Measurements from ENCODE around the gene CACNB1. TPM values are rescaled to one million over a fixed set of nuclear protein-coding genes. Genes with fewer than 3 reads are reported as not detected.

Gene CACNB1
- total and polyA plus RNA-seq, 10 of the 15 experiments (the other 5 are each of a cell fraction or from before 2014, with no cell fraction given), result 0.06 to 15.6 (median 6.3) TPM

DNA sequence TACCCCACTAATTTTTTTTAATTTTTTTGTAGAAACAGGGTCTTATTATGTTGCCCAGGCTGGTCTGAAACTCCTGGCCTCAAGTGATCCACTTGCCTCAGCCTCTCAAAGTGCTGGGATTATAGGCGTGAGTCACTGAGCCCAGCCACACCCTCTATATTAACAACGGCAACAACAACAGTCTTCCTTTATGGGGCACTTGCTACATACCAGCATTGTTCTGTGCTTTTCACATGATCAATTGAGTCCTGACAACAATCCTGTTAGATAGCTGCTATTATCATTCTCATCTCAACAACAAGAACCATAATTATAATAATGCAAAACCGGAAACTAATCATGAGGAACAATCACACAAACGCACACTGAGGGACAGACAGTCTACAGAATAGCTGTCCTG lies 18.9 kb downstream of the CACNB1 start (continued):
- TF ChIP-seq, protein P1, sequence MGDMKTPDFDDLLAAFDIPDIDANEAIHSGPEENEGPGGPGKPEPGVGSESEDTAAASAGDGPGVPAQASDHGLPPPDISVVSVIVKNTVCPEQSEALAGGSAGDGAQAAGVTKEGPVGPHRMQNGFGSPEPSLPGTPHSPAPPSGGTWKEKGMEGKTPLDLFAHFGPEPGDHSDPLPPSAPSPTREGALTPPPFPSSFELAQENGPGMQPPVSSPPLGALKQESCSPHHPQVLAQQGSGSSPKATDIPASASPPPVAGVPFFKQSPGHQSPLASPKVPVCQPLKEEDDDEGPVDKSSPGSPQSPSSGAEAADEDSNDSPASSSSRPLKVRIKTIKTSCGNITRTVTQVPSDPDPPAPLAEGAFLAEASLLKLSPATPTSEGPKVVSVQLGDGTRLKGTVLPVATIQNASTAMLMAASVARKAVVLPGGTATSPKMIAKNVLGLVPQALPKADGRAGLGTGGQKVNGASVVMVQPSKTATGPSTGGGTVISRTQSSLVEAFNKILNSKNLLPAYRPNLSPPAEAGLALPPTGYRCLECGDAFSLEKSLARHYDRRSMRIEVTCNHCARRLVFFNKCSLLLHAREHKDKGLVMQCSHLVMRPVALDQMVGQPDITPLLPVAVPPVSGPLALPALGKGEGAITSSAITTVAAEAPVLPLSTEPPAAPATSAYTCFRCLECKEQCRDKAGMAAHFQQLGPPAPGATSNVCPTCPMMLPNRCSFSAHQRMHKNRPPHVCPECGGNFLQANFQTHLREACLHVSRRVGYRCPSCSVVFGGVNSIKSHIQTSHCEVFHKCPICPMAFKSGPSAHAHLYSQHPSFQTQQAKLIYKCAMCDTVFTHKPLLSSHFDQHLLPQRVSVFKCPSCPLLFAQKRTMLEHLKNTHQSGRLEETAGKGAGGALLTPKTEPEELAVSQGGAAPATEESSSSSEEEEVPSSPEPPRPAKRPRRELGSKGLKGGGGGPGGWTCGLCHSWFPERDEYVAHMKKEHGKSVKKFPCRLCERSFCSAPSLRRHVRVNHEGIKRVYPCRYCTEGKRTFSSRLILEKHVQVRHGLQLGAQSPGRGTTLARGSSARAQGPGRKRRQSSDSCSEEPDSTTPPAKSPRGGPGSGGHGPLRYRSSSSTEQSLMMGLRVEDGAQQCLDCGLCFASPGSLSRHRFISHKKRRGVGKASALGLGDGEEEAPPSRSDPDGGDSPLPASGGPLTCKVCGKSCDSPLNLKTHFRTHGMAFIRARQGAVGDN (IDR thresholded peaks at IDR 0.05), result no peak
- TF ChIP-seq NR2C1 (IDR thresholded peaks at IDR 0.05), result no peak
- TF ChIP-seq HCFC1 (IDR thresholded peaks at IDR 0.05; ENCODE audit: low read length), result no peak
- TF ChIP-seq, protein P2, sequence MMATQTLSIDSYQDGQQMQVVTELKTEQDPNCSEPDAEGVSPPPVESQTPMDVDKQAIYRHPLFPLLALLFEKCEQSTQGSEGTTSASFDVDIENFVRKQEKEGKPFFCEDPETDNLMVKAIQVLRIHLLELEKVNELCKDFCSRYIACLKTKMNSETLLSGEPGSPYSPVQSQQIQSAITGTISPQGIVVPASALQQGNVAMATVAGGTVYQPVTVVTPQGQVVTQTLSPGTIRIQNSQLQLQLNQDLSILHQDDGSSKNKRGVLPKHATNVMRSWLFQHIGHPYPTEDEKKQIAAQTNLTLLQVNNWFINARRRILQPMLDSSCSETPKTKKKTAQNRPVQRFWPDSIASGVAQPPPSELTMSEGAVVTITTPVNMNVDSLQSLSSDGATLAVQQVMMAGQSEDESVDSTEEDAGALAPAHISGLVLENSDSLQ (IDR thresholded peaks at IDR 0.05), result no peak
- no peak for TF ChIP-seq IKZF2 (IDR thresholded peaks at IDR 0.05)
- no peak for TF ChIP-seq MXI1 (IDR thresholded peaks at IDR 0.05; ENCODE audit: low read depth, low read length)
- no peak for TF ChIP-seq YBX1 (IDR thresholded peaks at IDR 0.05)
- TF ChIP-seq, protein P3, sequence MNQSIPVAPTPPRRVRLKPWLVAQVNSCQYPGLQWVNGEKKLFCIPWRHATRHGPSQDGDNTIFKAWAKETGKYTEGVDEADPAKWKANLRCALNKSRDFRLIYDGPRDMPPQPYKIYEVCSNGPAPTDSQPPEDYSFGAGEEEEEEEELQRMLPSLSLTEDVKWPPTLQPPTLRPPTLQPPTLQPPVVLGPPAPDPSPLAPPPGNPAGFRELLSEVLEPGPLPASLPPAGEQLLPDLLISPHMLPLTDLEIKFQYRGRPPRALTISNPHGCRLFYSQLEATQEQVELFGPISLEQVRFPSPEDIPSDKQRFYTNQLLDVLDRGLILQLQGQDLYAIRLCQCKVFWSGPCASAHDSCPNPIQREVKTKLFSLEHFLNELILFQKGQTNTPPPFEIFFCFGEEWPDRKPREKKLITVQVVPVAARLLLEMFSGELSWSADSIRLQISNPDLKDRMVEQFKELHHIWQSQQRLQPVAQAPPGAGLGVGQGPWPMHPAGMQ (IDR thresholded peaks at IDR 0.05; ENCODE audit: borderline replicate concordance), result no peak
- TF ChIP-seq, protein P4, sequence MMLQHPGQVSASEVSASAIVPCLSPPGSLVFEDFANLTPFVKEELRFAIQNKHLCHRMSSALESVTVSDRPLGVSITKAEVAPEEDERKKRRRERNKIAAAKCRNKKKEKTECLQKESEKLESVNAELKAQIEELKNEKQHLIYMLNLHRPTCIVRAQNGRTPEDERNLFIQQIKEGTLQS (IDR thresholded peaks at IDR 0.05; ENCODE audit: borderline replicate concordance, extremely low read depth, low read depth, low read length), result no peak
- TF ChIP-seq, protein P5, sequence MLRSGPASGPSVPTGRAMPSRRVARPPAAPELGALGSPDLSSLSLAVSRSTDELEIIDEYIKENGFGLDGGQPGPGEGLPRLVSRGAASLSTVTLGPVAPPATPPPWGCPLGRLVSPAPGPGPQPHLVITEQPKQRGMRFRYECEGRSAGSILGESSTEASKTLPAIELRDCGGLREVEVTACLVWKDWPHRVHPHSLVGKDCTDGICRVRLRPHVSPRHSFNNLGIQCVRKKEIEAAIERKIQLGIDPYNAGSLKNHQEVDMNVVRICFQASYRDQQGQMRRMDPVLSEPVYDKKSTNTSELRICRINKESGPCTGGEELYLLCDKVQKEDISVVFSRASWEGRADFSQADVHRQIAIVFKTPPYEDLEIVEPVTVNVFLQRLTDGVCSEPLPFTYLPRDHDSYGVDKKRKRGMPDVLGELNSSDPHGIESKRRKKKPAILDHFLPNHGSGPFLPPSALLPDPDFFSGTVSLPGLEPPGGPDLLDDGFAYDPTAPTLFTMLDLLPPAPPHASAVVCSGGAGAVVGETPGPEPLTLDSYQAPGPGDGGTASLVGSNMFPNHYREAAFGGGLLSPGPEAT (IDR thresholded peaks at IDR 0.05; ENCODE audit: low read depth), result no peak
- no peak for TF ChIP-seq CHD4 (IDR thresholded peaks at IDR 0.05)
